K562 (cell line): Measurements from ENCODE around the gene SLC12A3. TPM values are rescaled to one million over a fixed set of nuclear protein-coding genes. Genes with fewer than 3 reads are reported as not detected.

Experiments
- ATAC-seq: fragments of 200-7000 bp; cut with Tn5 transposase; 3 replicates; pipeline ENCODE4 v1.9.1; 2020; ENCODE audit warnings: moderate library complexity
- BruUV-seq: library from RNA; stranded (reverse); fragments of 400-500 nt; replicated peaks from 2 replicates; lab custom pipeline; 2021; lab: Mats Ljungman, UMichigan
- CTCF ChIA-PET: fragments of 300-600 bp; formaldehyde crosslinking; extraction: SDS; loops from one replicate; lab custom pipeline; 2021; ENCODE audit warnings: low intra/inter-chr PET ratio; lab: Yijun Ruan, JAX
- POLR2A ChIA-PET: fragments of 300-600, 350-650 bp; sonication (Branson Sonifier 250); formaldehyde crosslinking; extraction: SDS; loops from one replicate; lab custom pipeline; 2021; ENCODE audit warnings: antibody characterized with exemption, inconsistent platforms; lab: Yijun Ruan, JAX
- DNase-seq, 4 experiments: peaks; one replicate each; pipeline versions ENCODE4 v3.0.0 to v3.0.0-alpha.2; 2011 to 2018; ENCODE audit warnings: low spot score in 3 of 4, mixed read lengths in 3 of 4; ENCODE audit errors: extremely low read depth in 1 of 4
- FAIRE-seq: peaks from 2 replicates; lab custom pipeline; 2011; peaks lifted over from hg19 to GRCh38; lab: Jason Lieb, UNC
- H2AFZ ChIP-seq: 2 replicates; pipeline ENCODE4 v1.6.0; 2011; ENCODE audit warnings: low read depth, low read length, control low read depth, inconsistent platforms
- H3K27ac ChIP-seq: fragments of 200-600 bp; 3 replicates; pipeline ENCODE4 v1.8.0; 2011; ENCODE audit warnings: low read depth, mild to moderate bottlenecking, control low read depth, inconsistent platforms, low read length, moderate library complexity, mixed read lengths; ENCODE audit errors: extremely low read depth
- H3K27me3 ChIP-seq, 2 experiments: fragments of 300-600 bp in 1 of 2; 2 replicates in 1 of 2; 3 replicates in 1 of 2; pipeline versions ENCODE4 v1.6.0 to v1.8.0; 2011; ENCODE audit warnings: inconsistent platforms in 2 of 2, low read length in 2 of 2, mild to moderate bottlenecking in 1 of 2, mixed read lengths in 1 of 2, moderate library complexity in 1 of 2; ENCODE audit not compliant: control insufficient read depth in 2 of 2, insufficient read depth in 2 of 2
- H3K36me3 ChIP-seq: fragments of 300-600 bp; 3 replicates; pipeline ENCODE4 v1.8.0; 2011; ENCODE audit warnings: mild to moderate bottlenecking, low read length, inconsistent platforms; ENCODE audit not compliant: control insufficient read depth, insufficient read depth
- H3K4me1 ChIP-seq, 2 experiments: fragments of 200-600 bp in 1 of 2; replicated peaks in 1 of 2; 2 replicates in 1 of 2; 3 replicates in 1 of 2; pipeline versions ENCODE4 v1.5.1 to v1.8.0; 2011; ENCODE audit warnings: inconsistent platforms in 2 of 2, low read length in 2 of 2, mild to moderate bottlenecking in 1 of 2, mixed read lengths in 1 of 2, moderate library complexity in 1 of 2; ENCODE audit not compliant: control insufficient read depth in 2 of 2, insufficient read depth in 2 of 2
- H3K4me2 ChIP-seq: 2 replicates; pipeline ENCODE4 v1.6.1; 2011; ENCODE audit warnings: low read length, control low read depth, inconsistent platforms, mixed read lengths; ENCODE audit not compliant: insufficient read depth
- H3K4me3 ChIP-seq: fragments of 200-600 bp; sonication (generic), shearing (Covaris generic); 2 replicates; pipeline ENCODE4 v1.5.1; 2016; ENCODE audit warnings: control low read depth, inconsistent platforms
- H3K79me2 ChIP-seq: fragments of 200-600 bp; 3 replicates; pipeline ENCODE4 v1.8.0; 2011; ENCODE audit warnings: low read length, inconsistent platforms; ENCODE audit not compliant: control insufficient read depth, insufficient read depth
- H3K9ac ChIP-seq, 2 experiments: 2 replicates each; pipeline versions ENCODE4 v1.6.0 to v1.6.1; 2011; ENCODE audit warnings: low read depth in 2 of 2, low read length in 2 of 2, control low read depth in 1 of 2, inconsistent platforms in 1 of 2, mild to moderate bottlenecking in 1 of 2, mixed read lengths in 1 of 2; ENCODE audit not compliant: insufficient read depth in 1 of 2
- H3K9me1 ChIP-seq: one replicate; pipeline ENCODE4 v1.6.0; 2011; ENCODE audit warnings: inconsistent platforms, mild to moderate bottlenecking, low read length, moderate library complexity; ENCODE audit not compliant: control insufficient read depth, insufficient read depth
- H3K9me3 ChIP-seq: replicated peaks from 2 replicates; pipeline ENCODE4 v1.5.1; 2011; ENCODE audit warnings: low read depth, low read length, inconsistent platforms; ENCODE audit not compliant: control insufficient read depth, insufficient read depth
- H4K20me1 ChIP-seq: replicated peaks from 2 replicates; pipeline ENCODE4 v1.6.1; 2011; ENCODE audit warnings: low read length, inconsistent platforms, mixed read lengths; ENCODE audit not compliant: control insufficient read depth, insufficient read depth
- BRD4 ChIP-seq: fragments of 200-600 bp; sonication (generic); IDR thresholded peaks from 2 replicates; pipeline ENCODE4 v1.6.1; 2017; ENCODE audit warnings: inconsistent platforms
- CC2D1A ChIP-seq: fragments of 450-650 bp; IDR thresholded peaks from 2 replicates; pipeline ENCODE4 v1.6.1; 2017; ENCODE audit warnings: mild to moderate bottlenecking
- IFI16 ChIP-seq: fragments of 250-450 bp; sonication (Bioruptor Pico); IDR thresholded peaks from 2 replicates; pipeline ENCODE4 v2.1.2; 2022; ENCODE audit warnings: mild to moderate bottlenecking, inconsistent platforms
- ILF3 ChIP-seq: fragments of 450-650 bp; IDR thresholded peaks from 2 replicates; pipeline ENCODE4 v1.6.1; 2018; ENCODE audit warnings: antibody characterized with exemption, mild to moderate bottlenecking, moderate library complexity, borderline replicate concordance
- MAX ChIP-seq: sonication (generic); formaldehyde crosslinking; IDR thresholded peaks from 2 replicates; pipeline ENCODE4 v1.9.0; 2022; ENCODE audit warnings: mild to moderate bottlenecking, missing genetic modification reagents
- OTX1 ChIP-seq: fragments of 450-650 bp; formaldehyde crosslinking; IDR thresholded peaks from 2 replicates; pipeline ENCODE4 v1.4.0; 2022; ENCODE audit warnings: mild to moderate bottlenecking
- POLR2A ChIP-seq: fragments of 450-650 bp; conservative IDR thresholded peaks from 2 replicates; pipeline ENCODE4 v1.6.1; 2016
- RAD51 ChIP-seq: fragments of 450-650 bp; IDR thresholded peaks from 2 replicates; pipeline ENCODE4 v1.7.1; 2016; ENCODE audit warnings: low read depth, mild to moderate bottlenecking, borderline replicate concordance
- RBFOX2 ChIP-seq: fragments of 200-400 bp; formaldehyde crosslinking; IDR thresholded peaks from 2 replicates; pipeline ENCODE4 v1.6.1; 2017; ENCODE audit warnings: low read depth, mild to moderate bottlenecking, low read length, moderate library complexity
- RUNX1 ChIP-seq: sonication (generic); IDR thresholded peaks from 2 replicates; pipeline ENCODE4 v1.6.1; 2016; ENCODE audit warnings: antibody characterized with exemption, low read depth
- SMAD4 ChIP-seq: fragments of 250-450 bp; sonication (Bioruptor Pico); conservative IDR thresholded peaks from 2 replicates; pipeline ENCODE4 v1.8.0; 2021; ENCODE audit warnings: inconsistent platforms, mild to moderate bottlenecking, moderate library complexity
- TAF9B ChIP-seq: fragments of 450-650 bp; IDR thresholded peaks from 2 replicates; pipeline ENCODE4 v1.6.1; 2018; ENCODE audit warnings: mild to moderate bottlenecking; ENCODE audit not compliant: partially characterized antibody
- TARDBP ChIP-seq: fragments of 450-650 bp; IDR thresholded peaks from 2 replicates; pipeline ENCODE4 v1.6.1; 2016
- ZKSCAN8 ChIP-seq: fragments of 200-800 bp; sonication (Bioruptor generic); IDR thresholded peaks from 2 replicates; pipeline ENCODE4 v1.6.1; 2016; ENCODE audit warnings: missing genetic modification characterization, missing compliant biosample characterization
- ZNF41 ChIP-seq: fragments of 250-450 bp; sonication (Bioruptor Pico); conservative IDR thresholded peaks from 2 replicates; pipeline ENCODE4 v1.4.0; 2020; ENCODE audit warnings: mild to moderate bottlenecking
- ZNF512 ChIP-seq: IDR thresholded peaks from 2 replicates; pipeline ENCODE4 v1.6.1; 2016; ENCODE audit warnings: missing genetic modification characterization, missing compliant biosample characterization
- ZNF586 ChIP-seq: fragments of 450-650 bp; formaldehyde crosslinking; conservative IDR thresholded peaks from 2 replicates; pipeline ENCODE4 v1.4.0; 2020; ENCODE audit warnings: mild to moderate bottlenecking, moderate library complexity
- WGBS: fragments of 100-300 bp; shearing (Covaris generic); methylation state at CpG from one replicate; pipeline ENCODE4 v1.1.6; 2016; ENCODE audit warnings: low coverage, mixed read lengths; ENCODE audit not compliant: insufficient coverage; ENCODE audit errors: missing lambda C conversion rate; 5-methylcytosine and 5-hydroxymethylcytosine counted together
- in situ Hi-C: fragments of 300-500 bp; cut with MboI; formaldehyde crosslinking; loops from 4 replicates; pipeline ENCODE4 v1.15.0; 2018; ENCODE audit warnings: inconsistent platforms, mixed read lengths
- intact Hi-C: fragments of 100-400 bp; cut with micrococcal nuclease; formaldehyde crosslinking; loops from 2 replicates; pipeline ENCODE4 v1.14.2; 2022
- polyA plus RNA-seq, 8 experiments: library from polyadenylated mRNA; depleted of rRNA in 4 of 8; stranded (reverse) in 5 of 8; unstranded in 3 of 8; fragments of >200 nt; fragmentation: Nextera tagmentation in 2 of 8; fragmentation: Illumina TruSeq in 1 of 8; extraction: Ambion mirVana in 2 of 8; extraction: Trizol in 1 of 8; gene quantifications; 2 replicates each; pipeline versions ENCODE4 v1.2.1 to v1.2.3, GENCODE V29; 2011 to 2014; ENCODE audit warnings: inconsistent platforms in 1 of 8, missing spikeins in 1 of 8
- total RNA-seq, 7 experiments: library from RNA; depleted of rRNA in 6 of 7; stranded (reverse); fragments of >200 nt in 6 of 7; fragmentation: Illumina TruSeq in 2 of 7; extraction: Trizol in 2 of 7; gene quantifications; 2 replicates each; pipeline versions ENCODE4 v1.2.1 to v1.2.3, GENCODE V29; 2011 to 2021; ENCODE audit warnings: low replicate concordance in 1 of 7
- TF ChIP-seq, protein P1 (sequence below): fragments of 250-450 bp; sonication (Bioruptor Pico); IDR thresholded peaks from 2 replicates; pipeline ENCODE4 v1.5.0; 2020; ENCODE audit warnings: mild to moderate bottlenecking
- TF ChIP-seq, protein P2 (sequence below), 2 experiments: fragments of 450-650 bp in 1 of 2; IDR thresholded peaks; 2 replicates each; pipeline ENCODE4 v1.6.1; 2011 to 2017; ENCODE audit warnings: low read depth in 2 of 2, antibody characterized with exemption in 1 of 2, borderline replicate concordance in 1 of 2, low read length in 1 of 2, mild to moderate bottlenecking in 1 of 2, mixed read lengths in 1 of 2; ENCODE audit not compliant: control insufficient read depth in 1 of 2

SLC12A3 gene
- total and polyA plus RNA-seq, 9 of the 15 experiments (the other 6 are each of a cell fraction or from before 2014, with no cell fraction given): not detected

DNA sequence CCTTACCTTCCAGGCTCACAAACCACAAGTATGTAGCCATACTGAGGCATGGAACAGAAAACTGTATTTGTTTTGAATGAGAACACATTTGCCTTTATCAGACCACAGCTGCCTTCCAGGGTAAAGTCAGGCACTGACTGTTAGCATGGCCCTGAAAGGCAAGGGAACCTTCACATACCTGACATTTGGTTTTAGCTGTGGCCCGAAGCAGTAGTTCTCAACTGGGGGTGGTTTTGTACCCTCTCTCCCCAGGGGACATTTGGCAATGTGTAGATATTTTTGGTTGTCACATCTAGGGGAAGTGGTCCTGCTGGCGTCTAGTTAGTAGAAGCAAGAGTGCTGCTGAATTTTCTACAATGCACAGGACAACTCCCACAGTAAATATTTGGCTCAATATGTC is 76.1 kb downstream of the SLC12A3 start:
- in situ Hi-C loops: no loop called here
- Histone ChIP-seq H2AFZ (no peak overlapping the region), H4K20me1 (peaks cover 6% of the 10 kb centered on the region; the same call in 1 of the 2 replicates), H3K27ac (no peak overlapping the region), H3K4me1 (no peaks in the 10 kb centered on the region), H3K9ac (no peak overlapping the region), H3K9me1 (no peaks in the 10 kb centered on the region), H3K9me3 (no peaks in the 10 kb centered on the region), H3K4me3 (no peak overlapping the region), H3K27me3 (no peaks in the 10 kb centered on the region), H3K36me3 (peaks cover 90% of the 10 kb centered on the region), H3K4me2 (no peak overlapping the region), H3K79me2 (0 out of 3 replicates have a peak, but pooled peaks cover 1% of the 10 kb centered on the region)
- ChIA-PET POLR2A (interaction anchor here (0.6 to 8.4 kb wide), 11 partner anchors 8 to 591 kb away, joined by 3 to 102 read pairs (median 3); partner anchors contain the start of genes CETP and HERPUD1), CTCF (no interaction called here)
- WGBS: 94% methylated on average over 2 of the region's 2 CpGs
- no peak for ATAC-seq
- BruUV-seq: no TSS peak
- intact Hi-C loops: no loop called here
- no peak for DNase-seq
- no peak for FAIRE-seq
- TF ChIP-seq TAF9B: no peak
- TF ChIP-seq POLR2A: peak; percentile 16; the same call in 1 of the 2 replicates
- TF ChIP-seq RAD51: no peak
- no peak for TF ChIP-seq TARDBP
- TF ChIP-seq ZKSCAN8 (CRISPR knock-in tag): no peak
- TF ChIP-seq MAX (CRISPR knock-in tag): no peak
- TF ChIP-seq, protein P1, sequence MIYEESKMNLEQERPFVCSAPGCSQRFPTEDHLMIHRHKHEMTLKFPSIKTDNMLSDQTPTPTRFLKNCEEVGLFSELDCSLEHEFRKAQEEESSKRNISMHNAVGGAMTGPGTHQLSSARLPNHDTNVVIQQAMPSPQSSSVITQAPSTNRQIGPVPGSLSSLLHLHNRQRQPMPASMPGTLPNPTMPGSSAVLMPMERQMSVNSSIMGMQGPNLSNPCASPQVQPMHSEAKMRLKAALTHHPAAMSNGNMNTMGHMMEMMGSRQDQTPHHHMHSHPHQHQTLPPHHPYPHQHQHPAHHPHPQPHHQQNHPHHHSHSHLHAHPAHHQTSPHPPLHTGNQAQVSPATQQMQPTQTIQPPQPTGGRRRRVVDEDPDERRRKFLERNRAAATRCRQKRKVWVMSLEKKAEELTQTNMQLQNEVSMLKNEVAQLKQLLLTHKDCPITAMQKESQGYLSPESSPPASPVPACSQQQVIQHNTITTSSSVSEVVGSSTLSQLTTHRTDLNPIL (CRISPR knock-in tag): no peak
- TF ChIP-seq IFI16 (CRISPR knock-in tag): no peak
- peak; percentile 88; the same call in 1 of the 2 replicates for TF ChIP-seq ILF3
- TF ChIP-seq ZNF41: no peak
- no peak for TF ChIP-seq OTX1
- no peak for TF ChIP-seq SMAD4 (CRISPR knock-in tag)
- TF ChIP-seq RBFOX2: no peak
- no peak for TF ChIP-seq CC2D1A
- TF ChIP-seq BRD4: no peak
- TF ChIP-seq ZNF512: no peak
- TF ChIP-seq, protein P2, sequence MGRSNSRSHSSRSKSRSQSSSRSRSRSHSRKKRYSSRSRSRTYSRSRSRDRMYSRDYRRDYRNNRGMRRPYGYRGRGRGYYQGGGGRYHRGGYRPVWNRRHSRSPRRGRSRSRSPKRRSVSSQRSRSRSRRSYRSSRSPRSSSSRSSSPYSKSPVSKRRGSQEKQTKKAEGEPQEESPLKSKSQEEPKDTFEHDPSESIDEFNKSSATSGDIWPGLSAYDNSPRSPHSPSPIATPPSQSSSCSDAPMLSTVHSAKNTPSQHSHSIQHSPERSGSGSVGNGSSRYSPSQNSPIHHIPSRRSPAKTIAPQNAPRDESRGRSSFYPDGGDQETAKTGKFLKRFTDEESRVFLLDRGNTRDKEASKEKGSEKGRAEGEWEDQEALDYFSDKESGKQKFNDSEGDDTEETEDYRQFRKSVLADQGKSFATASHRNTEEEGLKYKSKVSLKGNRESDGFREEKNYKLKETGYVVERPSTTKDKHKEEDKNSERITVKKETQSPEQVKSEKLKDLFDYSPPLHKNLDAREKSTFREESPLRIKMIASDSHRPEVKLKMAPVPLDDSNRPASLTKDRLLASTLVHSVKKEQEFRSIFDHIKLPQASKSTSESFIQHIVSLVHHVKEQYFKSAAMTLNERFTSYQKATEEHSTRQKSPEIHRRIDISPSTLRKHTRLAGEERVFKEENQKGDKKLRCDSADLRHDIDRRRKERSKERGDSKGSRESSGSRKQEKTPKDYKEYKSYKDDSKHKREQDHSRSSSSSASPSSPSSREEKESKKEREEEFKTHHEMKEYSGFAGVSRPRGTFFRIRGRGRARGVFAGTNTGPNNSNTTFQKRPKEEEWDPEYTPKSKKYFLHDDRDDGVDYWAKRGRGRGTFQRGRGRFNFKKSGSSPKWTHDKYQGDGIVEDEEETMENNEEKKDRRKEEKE (IDR thresholded peaks at IDR 0.05; ENCODE audit: borderline replicate concordance in 1 of 2, control insufficient read depth in 1 of 2, low read depth in 2 of 2, low read length in 1 of 2): no peak
- TF ChIP-seq ZNF586 (CRISPR knock-in tag): no peak
- TF ChIP-seq RUNX1: no peak
